ENCODE results near the gene REC8.

The REC8 gene

GRCh38 chr14:24139272-24139934 lies 32.5 kb upstream of the REC8 start:
- no peak for DNase-seq

DNA sequence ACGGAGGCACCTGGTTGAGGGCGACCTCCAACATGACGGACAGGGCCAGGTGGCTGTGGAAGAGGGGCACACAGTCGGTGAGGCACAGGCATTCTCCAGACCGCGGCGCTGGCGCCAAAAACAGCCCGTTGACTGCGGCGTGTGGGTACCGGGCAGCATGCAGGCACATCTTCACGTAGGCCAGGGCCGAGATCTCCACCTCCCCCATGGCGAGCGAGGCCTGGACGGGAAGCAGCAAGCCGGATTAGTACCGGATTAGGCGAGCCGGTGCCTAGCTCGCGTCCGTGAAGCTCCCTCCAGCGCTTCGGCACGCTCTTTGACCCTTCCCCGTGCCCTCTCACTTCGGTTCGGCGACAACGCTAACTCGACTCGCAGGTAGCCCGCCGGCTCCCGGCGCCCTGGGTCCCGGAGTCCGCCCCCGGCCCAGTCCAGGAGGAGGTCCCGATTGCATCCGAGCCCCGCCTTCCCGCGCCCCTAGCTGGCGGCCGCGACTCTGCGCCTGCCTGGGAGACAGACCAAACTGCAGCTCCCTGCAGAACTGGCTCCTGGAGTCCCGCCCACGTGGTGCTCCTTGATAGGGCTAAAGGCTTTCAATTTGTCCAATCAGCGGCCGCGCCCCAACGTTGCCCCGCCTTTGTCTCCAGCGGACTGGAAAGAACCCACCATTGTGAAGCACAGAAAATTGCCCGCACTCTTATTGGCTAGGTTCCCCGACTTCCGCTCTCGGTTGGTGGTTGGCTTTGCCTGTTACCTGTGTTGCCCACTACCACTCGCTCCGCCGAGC lies 30.6 kb upstream of the REC8 start, which contains the start of gene EMC9:
EMC9 (minus strand) TSS at position 495 of the 784 bp plus-strand sequence; CDS start at position 208, 287 bp downstream.
- peak; percentile 99 for DNase-seq

DNA sequence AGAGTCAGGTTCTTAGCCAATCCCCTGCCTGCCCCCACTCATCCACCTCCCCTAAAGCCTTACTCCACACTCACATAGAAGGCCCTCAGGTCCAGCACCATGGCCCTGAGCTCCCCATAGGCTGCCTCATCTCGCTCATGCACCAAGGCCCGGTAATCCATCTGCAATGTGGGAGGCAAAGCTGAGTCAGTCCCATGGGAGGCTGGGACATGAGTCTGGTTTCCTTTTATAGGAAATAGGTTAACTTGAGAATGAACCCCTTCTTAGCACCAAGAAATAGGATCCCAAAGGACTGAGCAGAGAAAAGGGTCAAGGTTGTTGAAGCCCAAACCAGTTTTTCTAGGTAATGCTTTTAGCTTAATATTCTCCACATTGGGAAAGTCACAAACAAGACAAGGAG lies 28.4 kb upstream of the REC8 start:
- DNase-seq, result no peak

GRCh38 chr14:24144451-24144850 lies 27.4 kb upstream of the REC8 start:
- no peak for DNase-seq

- DNase-seq, result no peak
Observed at GRCh38 chr14:24145219-24145618, 26.7 kb upstream of the REC8 start.

DNA sequence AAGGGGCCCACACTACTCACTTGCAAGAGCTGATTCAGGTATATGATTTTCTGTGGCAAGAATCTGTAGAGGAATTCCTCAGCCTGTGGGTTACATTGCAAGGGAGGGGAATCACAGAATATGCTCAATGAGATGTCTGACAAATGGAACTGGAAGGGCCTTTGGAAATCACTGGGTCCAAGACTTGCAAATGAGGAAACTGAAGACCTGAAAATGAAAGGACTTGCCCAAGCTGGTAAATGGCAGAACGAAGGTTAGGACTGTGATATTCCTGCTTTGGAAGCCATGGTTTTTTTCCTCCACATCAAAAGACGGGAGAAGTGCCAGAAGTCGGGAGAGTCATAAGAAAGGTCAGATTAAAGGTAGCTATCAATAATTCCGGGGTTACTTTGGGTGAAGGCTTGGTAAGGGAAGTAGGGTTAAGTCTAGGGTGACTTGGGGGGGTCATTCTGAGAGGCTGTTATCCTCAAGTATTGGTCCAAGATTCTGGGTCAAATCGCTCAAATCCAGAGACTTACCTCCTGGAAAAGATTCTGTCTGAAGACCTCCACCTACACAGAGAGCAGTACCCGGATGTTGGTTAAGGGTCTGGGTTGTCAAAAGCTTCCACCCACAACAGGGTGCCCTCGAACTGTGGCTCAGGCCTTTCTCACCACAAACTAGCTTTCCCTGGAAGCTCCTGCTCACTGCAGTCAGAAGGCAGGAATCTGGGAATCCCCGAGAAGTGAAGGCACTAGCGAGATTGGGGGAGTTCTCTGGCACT lies 26.0 kb upstream of the REC8 start:
- peak; percentile 74 for DNase-seq

GRCh38 chr14:24146453-24146977 lies 25.4 kb upstream of the REC8 start, which contains the start of gene PSME2:
TSS of gene PSME2 (minus strand) at chr14:24146610. CDS start at chr14:24146581, 29 bp downstream.
- peak; percentile 95 for DNase-seq

DNA sequence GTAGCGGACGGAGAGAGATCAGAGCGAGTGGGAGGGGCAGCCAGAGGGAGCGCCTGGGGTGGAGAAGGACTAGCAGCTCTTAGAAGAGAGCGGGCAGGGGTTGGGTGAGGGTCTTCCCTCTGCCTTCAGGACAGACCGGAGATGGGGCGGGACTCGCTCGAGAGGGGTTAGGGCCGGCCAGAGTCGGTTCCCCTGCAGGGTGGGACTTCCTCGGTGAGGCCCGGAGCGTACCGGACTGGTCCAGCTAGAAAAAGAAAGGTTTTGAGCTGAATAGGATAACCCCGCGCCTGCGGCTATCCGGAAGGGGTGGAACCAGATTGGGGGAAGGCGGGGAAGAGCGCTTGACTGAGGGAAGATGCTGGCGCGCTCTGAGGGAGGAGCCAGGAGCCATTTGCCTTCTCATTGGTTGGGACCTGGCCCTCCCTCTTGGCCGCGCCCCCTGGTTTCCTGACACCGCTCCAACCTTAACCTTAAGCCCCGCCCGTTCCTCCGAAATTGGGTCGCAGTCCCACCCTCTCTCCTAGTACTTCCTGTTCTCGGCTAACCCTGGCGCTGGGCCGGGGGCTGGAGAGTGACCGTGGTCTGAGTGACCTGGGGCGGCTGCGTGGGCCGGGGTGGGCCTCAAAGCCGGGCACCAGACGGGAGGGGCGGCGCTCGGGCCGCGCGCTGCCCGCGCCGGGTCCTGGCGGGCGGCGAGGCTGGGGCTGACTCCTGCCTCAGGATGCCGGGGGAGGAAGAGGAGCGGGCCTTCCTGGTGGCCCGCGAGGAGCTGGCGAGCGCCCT lies 24.7 kb upstream of the REC8 start, which contains the start of gene RNF31:
RNF31 (plus strand) TSS at position 521 of the 783 bp plus-strand sequence; CDS start at position 722, 201 bp downstream.
- DNase-seq, result peak; percentile 97

DNA sequence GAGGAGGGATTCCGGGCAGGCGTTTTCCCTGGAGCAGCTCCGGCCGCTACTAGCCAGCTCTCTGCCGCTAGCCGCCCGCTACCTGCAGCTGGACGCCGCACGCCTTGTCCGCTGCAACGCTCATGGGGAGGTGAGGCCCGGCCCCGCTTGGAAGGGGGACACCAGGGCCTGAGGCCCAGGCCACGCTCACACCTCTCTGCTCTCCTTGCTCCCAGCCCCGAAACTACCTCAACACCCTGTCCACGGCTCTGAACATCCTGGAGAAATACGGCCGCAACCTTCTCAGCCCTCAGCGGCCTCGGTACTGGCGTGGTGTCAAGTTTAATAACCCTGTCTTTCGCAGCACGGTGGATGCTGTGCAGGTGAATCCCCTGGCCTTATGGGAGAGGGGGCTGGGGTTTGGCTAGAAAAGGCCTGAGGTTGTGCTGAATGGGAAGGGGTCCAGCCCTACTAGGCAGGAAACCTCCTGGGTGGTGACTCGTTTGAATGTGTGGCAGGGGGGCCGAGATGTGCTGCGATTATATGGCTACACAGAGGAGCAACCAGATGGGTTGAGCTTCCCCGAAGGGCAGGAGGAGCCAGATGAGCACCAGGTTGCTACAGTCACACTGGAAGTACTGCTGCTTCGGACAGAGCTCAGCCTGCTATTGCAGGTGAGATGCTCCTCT lies 24.0 kb upstream of the REC8 start:
- no peak for DNase-seq

DNA sequence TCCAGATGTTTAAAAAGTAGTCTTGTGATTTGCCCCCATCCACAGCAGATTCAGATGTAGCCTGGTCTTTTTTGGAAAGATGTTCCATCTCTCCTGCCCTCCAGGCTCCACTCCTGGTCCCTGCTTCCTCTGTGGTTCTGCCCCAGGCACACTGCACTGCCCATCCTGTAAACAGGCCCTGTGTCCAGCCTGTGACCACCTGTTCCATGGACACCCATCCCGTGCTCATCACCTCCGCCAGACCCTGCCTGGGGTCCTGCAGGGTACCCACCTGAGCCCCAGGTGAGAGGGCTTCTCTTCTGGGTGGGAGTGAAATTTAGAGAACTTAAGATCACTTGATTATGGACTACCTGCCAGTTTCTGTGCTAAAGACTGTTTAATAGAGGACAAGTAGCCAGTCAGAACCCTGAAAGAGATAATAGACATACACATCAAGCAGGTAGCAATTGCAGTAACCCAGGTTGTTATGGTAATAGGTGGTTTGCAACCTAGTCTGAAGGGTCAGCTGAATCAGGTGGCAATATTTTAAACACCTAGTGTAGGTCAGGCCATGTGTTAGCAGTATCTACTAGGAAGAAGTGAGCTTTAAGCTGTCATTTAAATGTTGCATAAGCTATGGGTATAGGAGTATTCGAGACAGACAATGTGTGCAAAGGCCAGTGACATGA lies 22.4 kb upstream of the REC8 start:
- no peak for DNase-seq

- DNase-seq, result no peak
Observed at GRCh38 chr14:24150061-24150460, 21.8 kb upstream of the REC8 start.

GRCh38 chr14:24150567-24150966 lies 21.3 kb upstream of the REC8 start:
- DNase-seq, result no peak

DNA sequence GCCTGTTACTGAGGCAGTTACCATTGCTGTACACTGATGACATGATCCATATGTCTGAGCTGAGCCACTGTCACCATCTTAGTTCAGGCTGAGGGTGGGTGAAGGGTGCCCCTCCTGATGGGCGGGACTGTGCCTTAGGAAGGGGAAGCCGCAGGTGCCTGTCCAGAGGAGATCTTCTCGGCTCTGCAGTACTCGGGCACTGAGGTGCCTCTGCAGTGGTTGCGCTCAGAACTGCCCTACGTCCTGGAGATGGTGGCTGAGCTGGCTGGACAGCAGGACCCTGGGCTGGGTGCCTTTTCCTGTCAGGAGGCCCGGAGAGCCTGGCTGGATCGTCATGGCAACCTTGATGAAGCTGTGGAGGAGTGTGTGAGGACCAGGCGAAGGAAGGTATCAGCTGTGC lies 20.9 kb upstream of the REC8 start:
- no peak for DNase-seq

DNA sequence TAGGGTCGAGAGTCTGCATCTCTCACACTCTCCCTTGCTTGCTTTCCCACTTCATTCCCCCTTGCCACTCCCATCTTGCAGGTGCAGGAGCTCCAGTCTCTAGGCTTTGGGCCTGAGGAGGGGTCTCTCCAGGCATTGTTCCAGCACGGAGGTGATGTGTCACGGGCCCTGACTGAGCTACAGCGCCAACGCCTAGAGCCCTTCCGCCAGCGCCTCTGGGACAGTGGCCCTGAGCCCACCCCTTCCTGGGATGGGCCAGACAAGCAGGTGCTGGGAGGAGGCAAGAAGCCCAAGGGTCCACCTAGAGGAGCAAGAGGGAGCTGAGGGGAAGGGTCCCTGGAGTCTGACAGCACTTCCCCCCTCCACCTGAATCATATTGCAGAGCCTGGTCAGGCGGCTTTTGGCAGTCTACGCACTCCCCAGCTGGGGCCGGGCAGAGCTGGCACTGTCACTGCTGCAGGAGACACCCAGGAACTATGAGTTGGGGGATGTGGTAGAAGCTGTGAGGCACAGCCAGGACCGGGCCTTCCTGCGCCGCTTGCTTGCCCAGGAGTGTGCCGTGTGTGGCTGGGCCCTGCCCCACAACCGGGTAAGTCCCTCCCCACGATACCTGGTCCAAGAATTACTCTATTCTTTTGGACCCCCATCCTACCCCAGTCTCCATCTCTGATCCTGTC lies 20.3 kb upstream of the REC8 start:
- DNase-seq, result no peak

DNA sequence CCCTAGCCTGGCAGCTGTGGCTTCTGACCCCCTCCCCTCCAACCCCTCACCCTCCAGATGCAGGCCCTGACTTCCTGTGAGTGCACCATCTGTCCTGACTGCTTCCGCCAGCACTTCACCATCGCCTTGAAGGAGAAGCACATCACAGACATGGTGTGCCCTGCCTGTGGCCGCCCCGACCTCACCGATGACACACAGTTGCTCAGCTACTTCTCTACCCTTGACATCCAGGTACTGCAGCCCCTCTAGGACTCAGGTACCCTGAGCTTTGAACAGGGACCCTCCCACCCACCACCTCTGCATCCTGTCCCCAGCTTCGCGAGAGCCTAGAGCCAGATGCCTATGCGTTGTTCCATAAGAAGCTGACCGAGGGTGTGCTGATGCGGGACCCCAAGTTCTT lies 16.8 kb upstream of the REC8 start:
- no peak for DNase-seq

- DNase-seq, result no peak
Observed at GRCh38 chr14:24156840-24157239, 15.0 kb upstream of the REC8 start.

GRCh38 chr14:24157331-24157730 lies 14.5 kb upstream of the REC8 start:
- DNase-seq, result no peak

DNA sequence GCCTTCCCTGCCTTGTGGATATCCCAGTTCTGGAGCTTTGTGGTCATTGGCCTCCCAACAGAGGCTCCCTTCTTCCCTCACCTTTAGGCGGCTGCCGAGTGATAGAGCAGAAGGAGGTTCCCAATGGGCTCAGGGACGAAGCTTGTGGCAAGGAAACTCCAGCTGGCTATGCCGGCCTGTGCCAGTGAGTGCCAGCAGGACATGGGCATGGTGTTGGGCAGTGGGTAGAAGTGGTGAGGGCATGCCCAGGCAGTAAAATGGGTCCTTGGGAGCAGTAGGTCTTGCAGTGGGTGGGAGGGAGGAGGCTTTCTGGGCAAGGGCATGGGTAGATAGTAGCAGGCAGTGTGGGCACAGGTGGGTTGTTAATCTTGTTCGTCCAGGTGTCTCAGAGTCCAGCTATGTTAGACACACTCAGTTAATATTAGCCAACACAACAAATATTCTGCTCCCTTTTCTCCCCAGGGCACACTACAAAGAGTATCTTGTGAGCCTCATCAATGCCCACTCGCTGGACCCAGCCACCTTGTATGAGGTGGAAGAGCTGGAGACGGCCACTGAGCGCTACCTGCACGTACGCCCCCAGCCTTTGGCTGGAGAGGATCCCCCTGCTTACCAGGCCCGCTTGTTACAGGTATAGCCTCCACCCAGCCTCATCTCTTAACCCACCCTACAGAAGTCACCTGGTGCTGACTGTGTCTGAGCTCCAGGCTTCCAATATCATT lies 11.9 kb upstream of the REC8 start:
- DNase-seq, result no peak

DNA sequence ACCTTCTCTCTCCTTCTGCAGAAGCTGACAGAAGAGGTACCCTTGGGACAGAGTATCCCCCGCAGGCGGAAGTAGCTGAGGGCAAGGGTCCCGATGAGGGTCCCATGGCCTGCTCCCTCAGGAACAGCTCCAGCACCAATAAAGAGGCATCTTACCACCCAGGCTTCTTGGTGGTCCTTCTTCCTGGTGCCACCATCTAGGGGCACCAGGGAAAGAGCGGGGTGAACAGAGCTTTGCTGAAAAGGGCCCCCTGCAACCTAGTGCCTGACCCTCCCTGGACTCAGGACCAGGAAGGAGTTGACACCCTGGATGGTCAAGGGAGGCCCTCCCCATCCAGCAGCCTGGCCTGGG lies 11.4 kb upstream of the REC8 start:
- DNase-seq, result no peak
